Caco-2 (cell line): ENCODE data around the gene RHBDD1. TPM values are rescaled to one million over a fixed set of nuclear protein-coding genes. Genes with fewer than 3 reads are reported as not detected.

ENCODE experiments used
- BruUV-seq: library from RNA; stranded (reverse); fragments of 400-500 nt; replicated peaks from 2 replicates; lab custom pipeline; 2021; lab: Mats Ljungman, UMichigan
- CTCF ChIA-PET: fragments of 300-600 bp; sonication (Branson Sonifier 250); formaldehyde crosslinking; loops from one replicate; lab custom pipeline; 2022; ENCODE audit warnings: antibody characterized with exemption; lab: Charles Lee
- POLR2A ChIA-PET: fragments of 300-600 bp; sonication (Branson Sonifier 250); formaldehyde crosslinking; loops from one replicate; lab custom pipeline; 2022; ENCODE audit warnings: antibody characterized with exemption; lab: Charles Lee
- DNase-seq, 2 experiments: peaks; one replicate each; pipeline versions ENCODE4 v3.0.0 to v3.0.0-alpha.2; 2020 to 2022
- H3K27me3 ChIP-seq: replicated peaks from 2 replicates; pipeline ENCODE4 v1.6.0; 2011; ENCODE audit warnings: low read length; ENCODE audit not compliant: control insufficient read depth, insufficient read depth
- H3K36me3 ChIP-seq: 2 replicates; pipeline ENCODE4 v1.5.1; 2011; ENCODE audit warnings: low read length; ENCODE audit not compliant: control insufficient read depth, insufficient read depth
- H3K4me1 ChIP-seq: fragments of 250-450 bp; sonication (Bioruptor Pico); 2 replicates; pipeline ENCODE4 v1.5.1; 2020; ENCODE audit warnings: mild to moderate bottlenecking
- H3K4me3 ChIP-seq: 2 replicates; pipeline ENCODE4 v1.5.1; 2011; ENCODE audit warnings: low read depth, mild to moderate bottlenecking, control low read depth, low read length
- H3K9me3 ChIP-seq: fragments of 250-450 bp; sonication (Bioruptor Pico); 2 replicates; pipeline ENCODE4 v1.5.1; 2020; ENCODE audit warnings: mild to moderate bottlenecking, moderate library complexity
- H3K27ac Mint-ChIP-seq: one replicate; pipeline ENCODE4 v1.8.0; 2022; ENCODE audit warnings: mixed read lengths; ENCODE audit not compliant: unreplicated experiment
- H3K27me3 Mint-ChIP-seq: one replicate; pipeline ENCODE4 v1.8.0; 2022; ENCODE audit warnings: mixed read lengths; ENCODE audit not compliant: insufficient read depth, unreplicated experiment
- H3K36me3 Mint-ChIP-seq: one replicate; pipeline ENCODE4 v1.8.0; 2022; ENCODE audit warnings: mild to moderate bottlenecking, mixed read lengths; ENCODE audit not compliant: insufficient read depth, unreplicated experiment
- H3K4me1 Mint-ChIP-seq: one replicate; pipeline ENCODE4 v1.8.0; 2022; ENCODE audit warnings: low read depth, mixed read lengths; ENCODE audit not compliant: unreplicated experiment
- H3K4me3 Mint-ChIP-seq: one replicate; pipeline ENCODE4 v1.8.0; 2022; ENCODE audit warnings: mild to moderate bottlenecking, moderate library complexity, mixed read lengths; ENCODE audit not compliant: unreplicated experiment
- H3K9me3 Mint-ChIP-seq: one replicate; pipeline ENCODE4 v1.8.0; 2022; ENCODE audit warnings: mixed read lengths; ENCODE audit not compliant: unreplicated experiment
- intact Hi-C: fragments of 100-400 bp; cut with micrococcal nuclease; formaldehyde crosslinking; loops from one replicate; pipeline ENCODE4 v1.10.0; 2022; ENCODE audit not compliant: unreplicated experiment
- total RNA-seq: library from RNA; stranded (reverse); gene quantifications from 2 replicates; pipeline ENCODE4 v1.2.3, GENCODE V29; 2022
- TF ChIP-seq, protein P1 (sequence below), 2 experiments: fragments of 200-600 bp in 1 of 2; IDR thresholded peaks; 1 replicate in 1 of 2; 2 replicates in 1 of 2; pipeline versions ENCODE4 v1.5.1 to v1.8.0; 2011 to 2022; ENCODE audit warnings: antibody characterized with exemption in 1 of 2, control low read depth in 1 of 2, inconsistent platforms in 1 of 2, low read depth in 1 of 2, low read length in 1 of 2, mild to moderate bottlenecking in 1 of 2, moderate library complexity in 1 of 2; ENCODE audit not compliant: insufficient read depth in 1 of 2, severe bottlenecking in 1 of 2, unreplicated experiment in 1 of 2

The RHBDD1 gene
- total RNA-seq, 1 experiment from 2014 or later = 14.3 TPM

DNA sequence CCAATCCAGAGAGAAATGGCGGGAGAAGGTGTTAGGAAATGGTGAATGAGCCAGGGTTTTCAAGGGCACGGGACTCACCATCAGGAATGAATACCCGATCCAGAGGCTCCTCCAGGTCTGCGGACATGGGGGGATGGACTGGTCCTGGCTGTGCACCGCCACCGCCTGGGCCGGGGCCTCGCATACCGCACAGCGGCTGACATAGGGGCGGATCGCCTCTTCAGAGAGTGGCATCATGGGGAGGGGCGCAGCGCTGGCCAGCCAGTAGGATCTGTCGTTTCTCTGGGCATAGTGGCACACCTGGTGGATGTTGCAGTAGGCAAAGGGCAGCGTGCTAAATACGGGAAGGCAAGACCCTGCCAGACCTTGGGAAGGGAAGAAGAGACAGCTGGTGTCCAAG is 172.1 kb downstream of the RHBDD1 start:
- no peaks in the 10 kb centered on the region for H3K36me3 ChIP-seq
- H3K4me3 Mint-ChIP-seq = no peak overlapping the region
- H3K9me3 ChIP-seq = no peaks in the 10 kb centered on the region
- POLR2A ChIA-PET = no interaction called here
- TF ChIP-seq, protein P1, sequence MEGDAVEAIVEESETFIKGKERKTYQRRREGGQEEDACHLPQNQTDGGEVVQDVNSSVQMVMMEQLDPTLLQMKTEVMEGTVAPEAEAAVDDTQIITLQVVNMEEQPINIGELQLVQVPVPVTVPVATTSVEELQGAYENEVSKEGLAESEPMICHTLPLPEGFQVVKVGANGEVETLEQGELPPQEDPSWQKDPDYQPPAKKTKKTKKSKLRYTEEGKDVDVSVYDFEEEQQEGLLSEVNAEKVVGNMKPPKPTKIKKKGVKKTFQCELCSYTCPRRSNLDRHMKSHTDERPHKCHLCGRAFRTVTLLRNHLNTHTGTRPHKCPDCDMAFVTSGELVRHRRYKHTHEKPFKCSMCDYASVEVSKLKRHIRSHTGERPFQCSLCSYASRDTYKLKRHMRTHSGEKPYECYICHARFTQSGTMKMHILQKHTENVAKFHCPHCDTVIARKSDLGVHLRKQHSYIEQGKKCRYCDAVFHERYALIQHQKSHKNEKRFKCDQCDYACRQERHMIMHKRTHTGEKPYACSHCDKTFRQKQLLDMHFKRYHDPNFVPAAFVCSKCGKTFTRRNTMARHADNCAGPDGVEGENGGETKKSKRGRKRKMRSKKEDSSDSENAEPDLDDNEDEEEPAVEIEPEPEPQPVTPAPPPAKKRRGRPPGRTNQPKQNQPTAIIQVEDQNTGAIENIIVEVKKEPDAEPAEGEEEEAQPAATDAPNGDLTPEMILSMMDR (IDR thresholded peaks at IDR 0.05; ENCODE audit: insufficient read depth in 1 of 2, low read depth in 1 of 2, low read length in 1 of 2, severe bottlenecking in 1 of 2, unreplicated experiment in 1 of 2) = no peak
- peaks cover 12% of the 10 kb centered on the region for H3K36me3 Mint-ChIP-seq
- CTCF ChIA-PET = no interaction called here
- H3K9me3 Mint-ChIP-seq = no peaks in the 10 kb centered on the region
- intact Hi-C loops = no loop called here
- no peak overlapping the region for H3K4me3 ChIP-seq
- H3K27me3 Mint-ChIP-seq = no peaks in the 10 kb centered on the region
- no peaks in the 10 kb centered on the region for H3K27me3 ChIP-seq
- H3K4me1 ChIP-seq = no peaks in the 10 kb centered on the region
- no peaks in the 10 kb centered on the region for H3K4me1 Mint-ChIP-seq
- no peak for DNase-seq
- BruUV-seq = no TSS peak
- no peak overlapping the region for H3K27ac Mint-ChIP-seq

DNA sequence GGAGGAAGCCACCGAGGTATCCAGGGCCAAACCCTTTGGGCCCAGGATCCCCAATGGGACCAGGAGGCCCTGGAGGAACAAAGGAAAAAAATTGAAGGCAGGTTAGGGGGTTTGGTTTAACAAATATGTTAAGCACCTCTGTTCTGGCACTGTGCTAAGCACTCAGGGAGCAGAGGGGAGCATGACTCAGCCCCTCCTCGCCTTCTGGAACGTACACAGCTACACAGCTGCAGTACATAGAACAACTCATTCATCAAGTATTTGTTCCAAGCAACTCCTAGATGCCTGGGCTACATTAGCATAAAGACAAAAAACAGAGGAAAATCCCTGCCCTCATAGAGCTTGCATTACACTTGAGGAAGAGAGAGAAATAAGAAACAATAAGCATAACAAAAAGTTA is 174.6 kb downstream of the RHBDD1 start:
- H3K9me3 Mint-ChIP-seq = no peaks in the 10 kb centered on the region
- H3K4me1 Mint-ChIP-seq = no peaks in the 10 kb centered on the region
- no peak for DNase-seq
- no peaks in the 10 kb centered on the region for H3K4me1 ChIP-seq
- ChIA-PET POLR2A (no interaction called here), CTCF (no interaction called here)
- no peaks in the 10 kb centered on the region for H3K9me3 ChIP-seq
- TF ChIP-seq, protein P1 (IDR thresholded peaks at IDR 0.05; ENCODE audit: insufficient read depth in 1 of 2, low read depth in 1 of 2, low read length in 1 of 2, severe bottlenecking in 1 of 2, unreplicated experiment in 1 of 2) = no peak
- no peaks in the 10 kb centered on the region for H3K27me3 ChIP-seq
- BruUV-seq = no TSS peak
- H3K36me3 ChIP-seq = no peaks in the 10 kb centered on the region
- H3K36me3 Mint-ChIP-seq = peaks cover 6% of the 10 kb centered on the region
- H3K4me3 ChIP-seq = no peak overlapping the region
- intact Hi-C loops = no loop called here
- H3K27ac Mint-ChIP-seq = no peak overlapping the region
- no peaks in the 10 kb centered on the region for H3K27me3 Mint-ChIP-seq
- H3K4me3 Mint-ChIP-seq = no peak overlapping the region

DNA sequence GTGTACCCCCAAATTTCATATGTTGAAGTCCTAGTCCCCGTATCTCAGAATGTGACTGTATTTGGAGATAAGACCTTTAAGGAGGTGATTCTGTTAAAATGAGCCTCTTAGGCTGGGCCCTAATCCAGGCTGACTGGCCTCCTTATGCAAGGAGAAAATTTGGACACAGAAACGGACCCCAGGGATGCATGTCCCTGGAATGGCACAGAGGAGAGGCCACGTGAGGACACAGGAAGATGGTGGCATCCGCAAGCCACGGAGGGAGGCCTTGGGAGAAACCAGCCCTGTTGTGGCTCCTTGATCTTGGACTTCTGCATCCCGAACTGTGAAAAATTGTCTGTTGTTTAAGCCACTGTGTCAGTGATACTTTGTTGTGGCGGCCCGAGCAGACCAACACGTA is 177.5 kb downstream of the RHBDD1 start:
- TF ChIP-seq, protein P1 (IDR thresholded peaks at IDR 0.05; ENCODE audit: insufficient read depth in 1 of 2, low read depth in 1 of 2, low read length in 1 of 2, severe bottlenecking in 1 of 2, unreplicated experiment in 1 of 2) = no peak
- CTCF ChIA-PET = no interaction called here

More for the DNA sequence above, 177.5 kb downstream of the RHBDD1 start:
- no peaks in the 10 kb centered on the region for H3K4me1 Mint-ChIP-seq
- Histone ChIP-seq H3K36me3 (no peaks in the 10 kb centered on the region), H3K4me3 (no peak overlapping the region), H3K9me3 (no peaks in the 10 kb centered on the region), H3K27me3 (no peaks in the 10 kb centered on the region), H3K4me1 (no peaks in the 10 kb centered on the region)
- no peaks in the 10 kb centered on the region for H3K27me3 Mint-ChIP-seq
- no peak for DNase-seq
- no peak overlapping the region for H3K4me3 Mint-ChIP-seq
- POLR2A ChIA-PET = no interaction called here
- peaks cover 6% of the 10 kb centered on the region for H3K36me3 Mint-ChIP-seq
- intact Hi-C loops = no loop called here
- BruUV-seq = no TSS peak
- H3K27ac Mint-ChIP-seq = no peak overlapping the region
- H3K9me3 Mint-ChIP-seq = no peaks in the 10 kb centered on the region
